Body of pancreas (tissue), 4 donors: ENCODE results near the gene ADAMTS10. TPM values are rescaled to one million over a fixed set of nuclear protein-coding genes. Genes with fewer than 3 reads are reported as not detected.
"Not testable (repeated sequence)": the region's sequence is repeated elsewhere in the genome, so short reads cannot be mapped to it uniquely, and the experiment has no call there.

ENCODE experiments used
- ATAC-seq: fragments of 150-250 bp; one replicate; pipeline ENCODE4 v1.9.1; 2016
- DNase-seq, 4 donors: peaks; one replicate each; pipeline ENCODE4 v3.0.0-alpha.2; 2019
- H3K27ac ChIP-seq, 4 donors: fragments of 200-600 bp; sonication (generic); 1 replicate in 3 of 4; 2 replicates in 1 of 4; pipeline versions ENCODE4 v1.5.1 to v1.6.1; 2016 to 2019; ENCODE audit warnings: mild to moderate bottlenecking in 1 of 4, mixed read lengths in 1 of 4, moderate library complexity in 1 of 4
- H3K27me3 ChIP-seq, 2 donors: fragments of 200-600 bp; sonication (generic); one replicate each; pipeline ENCODE4 v1.6.0; 2016; ENCODE audit warnings: mild to moderate bottlenecking in 1 of 2
- H3K36me3 ChIP-seq, 2 donors: fragments of 200-600 bp; sonication (generic); replicated peaks in 1 of 2; 2 replicates each; pipeline ENCODE4 v1.5.1; 2016; ENCODE audit warnings: low read depth in 2 of 2; ENCODE audit not compliant: insufficient read depth in 1 of 2
- H3K4me1 ChIP-seq: fragments of 200-600 bp; sonication (generic); one replicate; pipeline ENCODE4 v1.6.0; 2016
- H3K4me3 ChIP-seq, 2 donors: fragments of 200-600 bp; sonication (generic); 1 replicate in 1 of 2; 2 replicates in 1 of 2; pipeline ENCODE4 v1.5.1; 2016 to 2019
- H3K9me3 ChIP-seq, 3 donors: fragments of 200-600 bp; sonication (generic); 1 replicate in 2 of 3; 2 replicates in 1 of 3; pipeline ENCODE4 v1.5.1; 2016
- POLR2A ChIP-seq, 3 donors: fragments of 450-650 bp; IDR thresholded peaks; one replicate each; pipeline ENCODE4 v1.6.1; 2016; ENCODE audit warnings: antibody characterized with exemption in 3 of 3, mild to moderate bottlenecking in 2 of 3
- WGBS, 2 donors: methylation state at CpG; one replicate each; pipeline ENCODE4 v1.1.5; 2017; 5-methylcytosine and 5-hydroxymethylcytosine counted together
- intact Hi-C: fragments of 100-400 bp; cut with DNase I; formaldehyde crosslinking; loops from one replicate; pipeline ENCODE4 v1.15.1; 2023
- total RNA-seq, 2 donors: library from RNA; depleted of rRNA; stranded (reverse); fragments of >200 nt; gene quantifications; one replicate each; pipeline ENCODE4 v1.1.0, GENCODE V29; 2016
- TF ChIP-seq, protein P1 (sequence below), 7 experiments: fragments of 450-650 bp in 4 of 7; fragments of 200-600 bp in 3 of 7; sonication (generic) in 3 of 7; IDR thresholded peaks; one replicate each; pipeline ENCODE4 v1.5.1; 2016 to 2019; ENCODE audit warnings: antibody characterized with exemption in 7 of 7

Gene ADAMTS10
- total RNA-seq, 2 donors from 2014 or later, result 19.1 to 36.6 TPM

- intact Hi-C loops, result no loop called here
- Histone ChIP-seq H3K27me3 (no peaks in the 10 kb centered on the region), H3K9me3 (peaks cover 0 to 10% (median 0%) of the 10 kb centered on the region in 3 donors), H3K4me3 (no peak overlapping the region), H3K27ac (peak overlapping the region; percentile 15 to 75 (median 41)), H3K4me1 (peaks cover 12% of the 10 kb centered on the region), H3K36me3 (no peaks in the 10 kb centered on the region)
- TF ChIP-seq, protein P1, sequence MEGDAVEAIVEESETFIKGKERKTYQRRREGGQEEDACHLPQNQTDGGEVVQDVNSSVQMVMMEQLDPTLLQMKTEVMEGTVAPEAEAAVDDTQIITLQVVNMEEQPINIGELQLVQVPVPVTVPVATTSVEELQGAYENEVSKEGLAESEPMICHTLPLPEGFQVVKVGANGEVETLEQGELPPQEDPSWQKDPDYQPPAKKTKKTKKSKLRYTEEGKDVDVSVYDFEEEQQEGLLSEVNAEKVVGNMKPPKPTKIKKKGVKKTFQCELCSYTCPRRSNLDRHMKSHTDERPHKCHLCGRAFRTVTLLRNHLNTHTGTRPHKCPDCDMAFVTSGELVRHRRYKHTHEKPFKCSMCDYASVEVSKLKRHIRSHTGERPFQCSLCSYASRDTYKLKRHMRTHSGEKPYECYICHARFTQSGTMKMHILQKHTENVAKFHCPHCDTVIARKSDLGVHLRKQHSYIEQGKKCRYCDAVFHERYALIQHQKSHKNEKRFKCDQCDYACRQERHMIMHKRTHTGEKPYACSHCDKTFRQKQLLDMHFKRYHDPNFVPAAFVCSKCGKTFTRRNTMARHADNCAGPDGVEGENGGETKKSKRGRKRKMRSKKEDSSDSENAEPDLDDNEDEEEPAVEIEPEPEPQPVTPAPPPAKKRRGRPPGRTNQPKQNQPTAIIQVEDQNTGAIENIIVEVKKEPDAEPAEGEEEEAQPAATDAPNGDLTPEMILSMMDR (IDR thresholded peaks at IDR 0.05), result no peak
- TF ChIP-seq POLR2A (IDR thresholded peaks at IDR 0.05), result no peak
- 38 to 43% methylated on average over 20 to 21 of the region's 21 CpGs for WGBS, 2 donors
- DNase-seq, result peak; percentile 48 to 74 (median 64)
- ATAC-seq, result peak; percentile 58
Observed at GRCh38 chr19:8638078-8638619, 27.6 kb upstream of the ADAMTS10 start.

GRCh38 chr19:8637070-8637469, 26.6 kb upstream of the ADAMTS10 start:
- H3K36me3 ChIP-seq, H3K27ac ChIP-seq, ATAC-seq, H3K27me3 ChIP-seq, H3K4me3 ChIP-seq, H3K9me3 ChIP-seq, DNase-seq, intact Hi-C loops: not testable (repeated sequence)
- H3K4me1 ChIP-seq, result peaks cover 12% of the 10 kb centered on the region
- 71 to 76% methylated on average over 4 of the region's 4 CpGs for WGBS, 2 donors

DNA sequence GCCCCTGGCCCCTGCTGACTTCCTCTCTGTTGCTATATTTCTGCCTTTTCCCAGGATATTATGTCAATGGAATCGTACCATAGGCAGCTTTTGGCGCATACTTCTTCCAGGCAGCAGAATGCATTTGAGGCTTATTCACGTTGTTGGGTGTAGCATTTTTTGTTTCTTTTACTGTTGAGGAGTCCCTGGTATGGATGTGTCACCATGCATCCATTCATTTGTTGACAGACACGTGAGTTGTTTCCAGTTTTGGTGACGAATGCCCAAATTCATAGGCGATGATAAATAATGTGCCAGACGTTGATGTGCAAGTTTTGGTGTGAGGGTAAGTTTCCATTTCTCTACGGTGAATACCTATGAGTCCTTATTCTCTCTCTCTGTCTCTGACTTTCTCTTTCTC, 24.9 kb upstream of the ADAMTS10 start:
- DNase-seq (no peak), ATAC-seq (no peak)
- intact Hi-C loops, result no loop called here
- Histone ChIP-seq H3K27me3 (no peaks in the 10 kb centered on the region), H3K9me3 (peaks cover 0 to 3% (median 0%) of the 10 kb centered on the region in 3 donors), H3K4me1 (peaks cover 20% of the 10 kb centered on the region), H3K36me3 (no peaks in the 10 kb centered on the region), H3K4me3 (no peak overlapping the region), H3K27ac (no peak overlapping the region)
- TF ChIP-seq POLR2A (IDR thresholded peaks at IDR 0.05), result no peak
- TF ChIP-seq, protein P1 (IDR thresholded peaks at IDR 0.05), result no peak
- WGBS, 2 donors, result 72 to 75% methylated on average over 8 of the region's 8 CpGs

GRCh38 chr19:8631425-8631819, 20.9 kb upstream of the ADAMTS10 start:
- H3K36me3 ChIP-seq, result no peaks in the 10 kb centered on the region
- intact Hi-C loops, result no loop called here

DNA sequence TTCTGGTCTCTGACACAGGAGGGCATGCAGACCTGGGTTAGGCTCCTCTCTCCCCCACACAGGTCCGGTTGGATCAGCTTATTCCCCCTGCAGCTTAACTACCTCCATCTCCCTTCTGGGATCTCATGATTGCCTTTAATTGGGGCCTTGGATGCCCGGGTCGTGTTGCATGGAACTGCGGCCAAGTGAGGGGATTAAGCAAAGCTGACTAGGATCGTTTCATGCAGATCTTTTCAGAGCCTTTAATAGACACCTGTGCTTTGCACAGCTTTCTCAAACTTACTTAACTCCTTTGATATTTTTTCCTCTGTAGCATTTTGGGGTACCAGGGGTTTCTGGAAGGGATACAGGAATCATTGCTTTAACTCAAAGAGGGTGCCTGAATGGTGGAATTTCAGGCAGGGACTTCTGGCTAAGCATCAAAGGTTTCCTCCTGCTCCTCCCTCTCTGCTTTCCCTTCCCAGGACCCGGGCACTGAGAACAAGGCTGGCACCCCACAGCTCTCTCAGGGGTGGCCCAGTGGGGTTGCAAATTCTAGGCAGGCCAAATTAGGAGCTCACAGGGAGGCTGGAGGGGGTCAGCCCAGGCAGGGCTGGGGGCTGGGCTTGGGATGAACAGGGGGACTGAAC, 20.4 kb upstream of the ADAMTS10 start:
- no peak for TF ChIP-seq POLR2A (IDR thresholded peaks at IDR 0.05)
- TF ChIP-seq, protein P1 (IDR thresholded peaks at IDR 0.05), result no peak
- DNase-seq (no peak), ATAC-seq (peak; percentile 5)
- intact Hi-C loops, result no loop called here
- peaks cover 8% of the 10 kb centered on the region for H3K4me1 ChIP-seq
- H3K27ac ChIP-seq, result peak overlapping the region; percentile 72 to 87 (median 81)
- WGBS, 2 donors, result 31 to 48% methylated on average over 6 of the region's 6 CpGs
- no peaks in the 10 kb centered on the region for H3K36me3 ChIP-seq
- H3K4me3 ChIP-seq, result no peak overlapping the region
- H3K27me3 ChIP-seq, result no peaks in the 10 kb centered on the region
- peaks cover 0 to 4% (median 0%) of the 10 kb centered on the region in 3 donors for H3K9me3 ChIP-seq

More at GRCh38 chr19:8631425-8631819, 20.9 kb upstream of the ADAMTS10 start:
- Histone ChIP-seq H3K9me3 (peaks cover 0 to 4% (median 0%) of the 10 kb centered on the region in 3 donors), H3K27me3 (no peaks in the 10 kb centered on the region), H3K27ac (peak overlapping the region; percentile 72 to 87 (median 81)), H3K4me3 (no peak overlapping the region), H3K4me1 (peaks cover 8% of the 10 kb centered on the region)
- peak; percentile 92 for ATAC-seq
- 21 to 29% methylated on average over 8 to 11 of the region's 11 CpGs for WGBS, 2 donors
- TF ChIP-seq, protein P1 (IDR thresholded peaks at IDR 0.05), result no peak
- TF ChIP-seq POLR2A (IDR thresholded peaks at IDR 0.05), result peak in 1 of 3 donors; percentile 55
- peak; percentile 66 to 84 (median 74) for DNase-seq
